DND-41 (cell line): ENCODE measurements around the gene ALDOB.

ENCODE experiments used
- ATAC-seq: fragments of 200-7000 bp; cut with Tn5 transposase; 3 replicates; pipeline ENCODE4 v1.9.1; 2021; ENCODE audit warnings: low read depth; ENCODE audit not compliant: insufficient read depth
- DNase-seq: peaks from one replicate; pipeline ENCODE4 v3.0.0-alpha.2; 2020
- H2AFZ ChIP-seq: 2 replicates; pipeline ENCODE4 v1.6.0; 2012; ENCODE audit warnings: low read depth, low read length
- H3K27ac ChIP-seq: 2 replicates; pipeline ENCODE4 v1.5.1; 2012; ENCODE audit warnings: low read length, inconsistent platforms
- H3K27me3 ChIP-seq: fragments of 200-600 bp; sonication (generic); 2 replicates; pipeline ENCODE4 v1.6.0; 2012; ENCODE audit warnings: low read length, mild to moderate bottlenecking, inconsistent platforms; ENCODE audit not compliant: insufficient read depth, poor library complexity
- H3K36me3 ChIP-seq: 2 replicates; pipeline ENCODE4 v1.5.1; 2012; ENCODE audit warnings: low read length, inconsistent platforms; ENCODE audit not compliant: insufficient read depth
- H3K4me1 ChIP-seq: 2 replicates; pipeline ENCODE4 v1.5.1; 2012; ENCODE audit warnings: mild to moderate bottlenecking, low read length; ENCODE audit not compliant: insufficient read depth
- H3K4me2 ChIP-seq: 2 replicates; pipeline ENCODE4 v1.6.0; 2012; ENCODE audit warnings: mild to moderate bottlenecking, moderate library complexity, low read length, inconsistent platforms; ENCODE audit not compliant: insufficient read depth
- H3K4me3 ChIP-seq, 2 experiments: fragments of 200-600 bp in 1 of 2; shearing (Covaris generic) in 1 of 2; 2 replicates each; pipeline ENCODE4 v1.5.1; 2012 to 2016; ENCODE audit warnings: inconsistent platforms in 2 of 2, low read length in 2 of 2, mild to moderate bottlenecking in 2 of 2, low read depth in 1 of 2, moderate library complexity in 1 of 2
- H3K79me2 ChIP-seq: 2 replicates; pipeline ENCODE4 v1.6.0; 2012; ENCODE audit warnings: low read length, inconsistent platforms; ENCODE audit not compliant: insufficient read depth
- H3K9ac ChIP-seq: 2 replicates; pipeline ENCODE4 v1.6.0; 2012; ENCODE audit warnings: low read depth, mild to moderate bottlenecking, inconsistent platforms, low read length, moderate library complexity
- H3K9me3 ChIP-seq: 2 replicates; pipeline ENCODE4 v1.5.1; 2012; ENCODE audit warnings: low read length, moderate library complexity, mild to moderate bottlenecking, inconsistent platforms; ENCODE audit not compliant: insufficient read depth, severe bottlenecking
- H4K20me1 ChIP-seq: 2 replicates; pipeline ENCODE4 v1.6.0; 2012; ENCODE audit warnings: low read length; ENCODE audit not compliant: insufficient read depth
- EZH2 ChIP-seq: IDR thresholded peaks from 3 replicates; pipeline ENCODE4 v1.6.1; 2012; ENCODE audit warnings: borderline replicate concordance, low read depth, mild to moderate bottlenecking, moderate library complexity, low read length, inconsistent platforms; ENCODE audit not compliant: severe bottlenecking
- TF ChIP-seq, protein P1 (sequence below): IDR thresholded peaks from 2 replicates; pipeline ENCODE4 v1.5.1; 2012; ENCODE audit warnings: borderline replicate concordance, low read length, moderate library complexity, mild to moderate bottlenecking; ENCODE audit not compliant: poor library complexity, severe bottlenecking; ENCODE audit errors: extremely low read depth

ALDOB gene

GRCh38 chr9:101409079-101409477 lies 26.5 kb downstream of the ALDOB start:
- H3K27ac ChIP-seq: no peak overlapping the region
- H3K4me1 ChIP-seq: no peaks in the 10 kb centered on the region
- H3K27me3 ChIP-seq: no peaks in the 10 kb centered on the region
- no peaks in the 10 kb centered on the region for H4K20me1 ChIP-seq
- no peak overlapping the region for H2AFZ ChIP-seq
- H3K79me2 ChIP-seq: no peaks in the 10 kb centered on the region
- H3K36me3 ChIP-seq: peaks cover 50% of the 10 kb centered on the region
- H3K4me3 ChIP-seq: no peak overlapping the region
- H3K9me3 ChIP-seq: peaks cover 58% of the 10 kb centered on the region
- H3K4me2 ChIP-seq: no peak overlapping the region
- DNase-seq (no peak), ATAC-seq (no peak)
- TF ChIP-seq EZH2: no peak
- TF ChIP-seq, protein P1, sequence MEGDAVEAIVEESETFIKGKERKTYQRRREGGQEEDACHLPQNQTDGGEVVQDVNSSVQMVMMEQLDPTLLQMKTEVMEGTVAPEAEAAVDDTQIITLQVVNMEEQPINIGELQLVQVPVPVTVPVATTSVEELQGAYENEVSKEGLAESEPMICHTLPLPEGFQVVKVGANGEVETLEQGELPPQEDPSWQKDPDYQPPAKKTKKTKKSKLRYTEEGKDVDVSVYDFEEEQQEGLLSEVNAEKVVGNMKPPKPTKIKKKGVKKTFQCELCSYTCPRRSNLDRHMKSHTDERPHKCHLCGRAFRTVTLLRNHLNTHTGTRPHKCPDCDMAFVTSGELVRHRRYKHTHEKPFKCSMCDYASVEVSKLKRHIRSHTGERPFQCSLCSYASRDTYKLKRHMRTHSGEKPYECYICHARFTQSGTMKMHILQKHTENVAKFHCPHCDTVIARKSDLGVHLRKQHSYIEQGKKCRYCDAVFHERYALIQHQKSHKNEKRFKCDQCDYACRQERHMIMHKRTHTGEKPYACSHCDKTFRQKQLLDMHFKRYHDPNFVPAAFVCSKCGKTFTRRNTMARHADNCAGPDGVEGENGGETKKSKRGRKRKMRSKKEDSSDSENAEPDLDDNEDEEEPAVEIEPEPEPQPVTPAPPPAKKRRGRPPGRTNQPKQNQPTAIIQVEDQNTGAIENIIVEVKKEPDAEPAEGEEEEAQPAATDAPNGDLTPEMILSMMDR: no peak
- no peak overlapping the region for H3K9ac ChIP-seq

- no peak overlapping the region for H3K27ac ChIP-seq
- peaks cover 63% of the 10 kb centered on the region for H3K9me3 ChIP-seq
- H4K20me1 ChIP-seq: no peaks in the 10 kb centered on the region
- no peaks in the 10 kb centered on the region for H3K27me3 ChIP-seq
- H3K4me1 ChIP-seq: no peaks in the 10 kb centered on the region
- no peak overlapping the region for H3K4me2 ChIP-seq
- peaks cover 56% of the 10 kb centered on the region for H3K36me3 ChIP-seq
- no peak overlapping the region for H3K9ac ChIP-seq
- no peak overlapping the region for H2AFZ ChIP-seq
- TF ChIP-seq EZH2: no peak
- TF ChIP-seq, protein P1: no peak
- DNase-seq (no peak), ATAC-seq (no peak)
- 0 out of 2 replicates have a peak, but pooled peaks cover 4% of the 10 kb centered on the region for H3K79me2 ChIP-seq
- H3K4me3 ChIP-seq: no peak overlapping the region
Measured at GRCh38 chr9:101408374-101409078, 27.0 kb downstream of the ALDOB start.

DNA sequence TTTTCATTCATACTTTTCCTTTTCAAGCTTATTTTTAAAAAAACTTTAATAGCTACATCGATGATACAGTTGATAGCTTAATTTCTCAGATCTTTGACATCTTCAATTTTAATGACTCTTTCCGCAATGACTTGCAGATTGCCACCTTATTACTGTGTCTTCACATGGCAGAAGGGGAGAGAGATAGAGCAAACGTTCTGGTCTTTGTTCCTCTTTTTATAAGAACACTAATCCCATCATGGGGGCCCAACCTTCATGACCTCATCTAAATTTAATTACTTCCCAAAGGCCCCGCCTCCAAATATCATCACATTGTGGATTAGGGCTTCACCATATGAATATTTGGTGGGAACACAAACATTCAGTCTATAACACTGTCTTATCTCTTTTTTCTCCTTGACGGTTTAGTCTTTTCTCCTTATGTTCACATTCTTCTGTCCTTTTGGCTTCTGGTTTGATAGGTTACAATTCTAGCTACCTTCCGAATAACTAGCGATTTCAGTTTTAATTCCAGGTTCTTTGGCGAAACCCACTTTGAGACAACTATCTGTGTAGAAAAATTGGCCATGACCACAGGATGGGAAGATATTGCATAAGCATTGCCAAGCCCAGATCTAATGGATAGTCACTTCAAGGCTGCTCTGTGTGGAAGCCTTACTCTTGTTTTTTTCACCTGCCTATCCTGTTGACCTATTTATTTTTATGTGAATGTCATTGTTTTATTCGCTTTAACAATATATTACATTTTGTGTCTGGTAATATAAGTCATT lies 31.9 kb downstream of the ALDOB start:
- Histone ChIP-seq H3K27me3 (no peaks in the 10 kb centered on the region), H3K36me3 (peaks cover 89% of the 10 kb centered on the region), H2AFZ (no peak overlapping the region), H3K4me1 (peaks cover 17% of the 10 kb centered on the region), H3K9ac (no peak overlapping the region), H3K4me2 (no peak overlapping the region), H4K20me1 (no peaks in the 10 kb centered on the region), H3K79me2 (peaks cover 32% of the 10 kb centered on the region), H3K27ac (no peak overlapping the region), H3K4me3 (no peak overlapping the region; a peak in 1 of 4 replicates), H3K9me3 (peaks cover 50% of the 10 kb centered on the region)
- ATAC-seq (no peak), DNase-seq (no peak)
- TF ChIP-seq EZH2: no peak
- TF ChIP-seq, protein P1: no peak
